Gastroesophageal sphincter (tissue), 4 donors: Measurements from ENCODE around the gene BCR. TPM values are rescaled to one million over a fixed set of nuclear protein-coding genes. Genes with fewer than 3 reads are reported as not detected.

Experiments
- ATAC-seq: fragments of 150-250 bp; one replicate; pipeline ENCODE4 v1.9.1; 2016; ENCODE audit warnings: mild to moderate bottlenecking, moderate library complexity
- H3K27ac ChIP-seq, 4 donors: fragments of 200-600 bp; sonication (generic) in 3 of 4; 1 replicate in 3 of 4; 2 replicates in 1 of 4; pipeline ENCODE4 v1.5.1; 2016 to 2019
- H3K27me3 ChIP-seq: fragments of 200-600 bp; sonication (generic); one replicate; pipeline ENCODE4 v1.5.1; 2019
- H3K36me3 ChIP-seq, 2 donors: fragments of 200-600 bp; sonication (generic); one replicate each; pipeline ENCODE4 v1.5.1; 2019; ENCODE audit warnings: control low read depth in 1 of 2
- H3K4me1 ChIP-seq, 3 donors: fragments of 200-600 bp; sonication (generic); 1 replicate in 2 of 3; 2 replicates in 1 of 3; pipeline ENCODE4 v1.5.1; 2016 to 2019; ENCODE audit warnings: control low read depth in 2 of 3
- H3K4me3 ChIP-seq, 2 donors: fragments of 200-600 bp; sonication (generic); one replicate each; pipeline ENCODE4 v1.5.1; 2019; ENCODE audit warnings: mild to moderate bottlenecking in 1 of 2, moderate library complexity in 1 of 2
- H3K9me3 ChIP-seq, 3 donors: fragments of 200-600 bp; sonication (generic); one replicate each; pipeline ENCODE4 v1.5.1; 2017 to 2019; ENCODE audit warnings: control low read depth in 2 of 3
- CTCF ChIP-seq, 4 experiments: fragments of 200-600 bp in 2 of 4; fragments of 450-650 bp in 2 of 4; sonication (generic) in 1 of 4; IDR thresholded peaks; one replicate each; pipeline ENCODE4 v1.5.1; 2017 to 2019; ENCODE audit warnings: antibody characterized with exemption in 4 of 4, mild to moderate bottlenecking in 2 of 4, moderate library complexity in 2 of 4
- EP300 ChIP-seq: sonication (generic); formaldehyde crosslinking; IDR thresholded peaks from one replicate; pipeline ENCODE4 v1.6.1; 2017; ENCODE audit warnings: antibody characterized with exemption, mild to moderate bottlenecking
- POLR2A ChIP-seq, 2 donors: fragments of 450-650 bp; IDR thresholded peaks; one replicate each; pipeline ENCODE4 v1.6.1; 2017; ENCODE audit warnings: antibody characterized with exemption in 2 of 2, mild to moderate bottlenecking in 2 of 2, moderate library complexity in 1 of 2
- POLR2AphosphoS5 ChIP-seq: sonication (generic); formaldehyde crosslinking; IDR thresholded peaks from one replicate; pipeline ENCODE4 v1.6.1; 2017; ENCODE audit warnings: antibody characterized with exemption
- WGBS, 2 donors: methylation state at CpG; one replicate each; pipeline ENCODE4 v1.1.5; 2018; ENCODE audit warnings: low coverage in 1 of 2; 5-methylcytosine and 5-hydroxymethylcytosine counted together
- total RNA-seq, 4 donors: library from RNA; depleted of rRNA; stranded (reverse); fragments of >200 nt; gene quantifications; one replicate each; pipeline ENCODE4 v1.1.0, GENCODE V29; 2016

The BCR gene
- total RNA-seq, 4 donors from 2014 or later: 39.2 to 81.1 (median 46.2) TPM

GRCh38 chr22:23353696-23354095 is 173.4 kb downstream of the BCR start:
- H3K27me3 ChIP-seq: peaks cover 17% of the 10 kb centered on the region
- no peaks in the 10 kb centered on the region for H3K4me1 ChIP-seq
- no peak for ATAC-seq
- H3K9me3 ChIP-seq: no peaks in the 10 kb centered on the region
- H3K27ac ChIP-seq: no peak overlapping the region
- TF ChIP-seq CTCF (IDR thresholded peaks at IDR 0.05) (no peak), POLR2AphosphoS5 (no peak), POLR2A (IDR thresholded peaks at IDR 0.05) (no peak), EP300 (no peak)
- no peaks in the 10 kb centered on the region for H3K36me3 ChIP-seq
- H3K4me3 ChIP-seq: no peak overlapping the region
- WGBS, 2 donors: 100% methylated on average over 1 of the region's 1 CpG

- TF ChIP-seq EP300 (no peak), POLR2AphosphoS5 (no peak), CTCF (IDR thresholded peaks at IDR 0.05) (no peak), POLR2A (IDR thresholded peaks at IDR 0.05) (no peak)
- H3K9me3 ChIP-seq: no peaks in the 10 kb centered on the region
- no peaks in the 10 kb centered on the region for H3K4me1 ChIP-seq
- H3K27me3 ChIP-seq: peaks cover 17% of the 10 kb centered on the region
- H3K36me3 ChIP-seq: no peaks in the 10 kb centered on the region
- H3K27ac ChIP-seq: no peak overlapping the region
- no peak for ATAC-seq
- H3K4me3 ChIP-seq: no peak overlapping the region
- 56 to 68% methylated on average over 4 of the region's 4 CpGs for WGBS, 2 donors
These were observed 175.8 kb downstream of the BCR start for GRCh38 chr22:23356094-23356493.

- 56 to 66% methylated on average over 9 to 14 of the region's 14 CpGs for WGBS, 2 donors
- H3K27ac ChIP-seq: no peak overlapping the region
- no peaks in the 10 kb centered on the region for H3K9me3 ChIP-seq
- H3K27me3 ChIP-seq: peaks cover 11% of the 10 kb centered on the region
- no peak for ATAC-seq
- TF ChIP-seq POLR2AphosphoS5: no peak
- no peaks in the 10 kb centered on the region for H3K4me1 ChIP-seq
- no peak overlapping the region for H3K4me3 ChIP-seq
- H3K36me3 ChIP-seq: no peaks in the 10 kb centered on the region
These were observed 176.7 kb downstream of the BCR start for GRCh38 chr22:23357053-23357452.

- H3K27ac ChIP-seq: no peak overlapping the region
- TF ChIP-seq CTCF (IDR thresholded peaks at IDR 0.05): no peak
- no peak for TF ChIP-seq POLR2AphosphoS5
- TF ChIP-seq POLR2A (IDR thresholded peaks at IDR 0.05): no peak
- no peak for TF ChIP-seq EP300
- no peak for ATAC-seq
- H3K9me3 ChIP-seq: no peaks in the 10 kb centered on the region
- H3K36me3 ChIP-seq: no peaks in the 10 kb centered on the region
- WGBS, 2 donors: 50 to 74% methylated on average over 2 to 4 of the region's 5 CpGs
- no peaks in the 10 kb centered on the region for H3K4me1 ChIP-seq
- no peaks in the 10 kb centered on the region for H3K27me3 ChIP-seq
- no peak overlapping the region for H3K4me3 ChIP-seq
These were observed 179.3 kb downstream of the BCR start for GRCh38 chr22:23359583-23360123.

- Histone ChIP-seq H3K9me3 (no peaks in the 10 kb centered on the region), H3K4me1 (no peaks in the 10 kb centered on the region), H3K27ac (no peak overlapping the region), H3K27me3 (no peaks in the 10 kb centered on the region), H3K4me3 (no peak overlapping the region), H3K36me3 (no peaks in the 10 kb centered on the region)
- no peak for ATAC-seq
- TF ChIP-seq EP300 (no peak), POLR2A (IDR thresholded peaks at IDR 0.05) (no peak), CTCF (IDR thresholded peaks at IDR 0.05) (no peak), POLR2AphosphoS5 (no peak)
These were observed 181.4 kb downstream of the BCR start for GRCh38 chr22:23361676-23362075.
